Endometrial microvascular endothelial cells (primary cell): ENCODE data around the gene SPIB. TPM values are rescaled to one million over a fixed set of nuclear protein-coding genes. Genes with fewer than 3 reads are reported as not detected.

ENCODE experiments used
- in situ Hi-C: cut with HindIII; loops from 2 replicates; pipeline ENCODE4 v1.10.0; 2017; ENCODE audit warnings: low sequenced_read_pairs, low pct_unique_long_range_greater_than_20kb; ENCODE audit errors: inconsistent ontology term
- total RNA-seq: library from RNA; depleted of rRNA; stranded (reverse); fragments of >200 nt; gene quantifications from one replicate; pipeline ENCODE4 v1.2.3, GENCODE V29; 2015; ENCODE audit errors: inconsistent ontology term

The SPIB gene
- total RNA-seq, 1 donor from 2014 or later: not detected

GRCh38 chr19:50416034-50416977 lies 2.4 kb upstream of the SPIB start:
- in situ Hi-C loops: no loop called here

- in situ Hi-C loops: no loop called here
Observed at GRCh38 chr19:50417111-50418081, 1.3 kb upstream of the SPIB start.

GRCh38 chr19:50419022-50419579 lies 363 bp downstream of the SPIB start:
- in situ Hi-C loops: no loop called here

GRCh38 chr19:50419580-50420035 lies 870 bp downstream of the SPIB start:
- in situ Hi-C loops: no loop called here

- in situ Hi-C loops: no loop called here
Observed at GRCh38 chr19:50420127-50420526, 1.4 kb downstream of the SPIB start.

GRCh38 chr19:50420808-50421207 lies 2.1 kb downstream of the SPIB start:
- in situ Hi-C loops: no loop called here

- in situ Hi-C loops: no loop called here
Observed at GRCh38 chr19:50422397-50423278, 3.9 kb downstream of the SPIB start.

- in situ Hi-C loops: no loop called here
Observed at GRCh38 chr19:50423279-50424113, 4.8 kb downstream of the SPIB start.

- in situ Hi-C loops: no loop called here
Observed at GRCh38 chr19:50425581-50425980, 6.8 kb downstream of the SPIB start.

GRCh38 chr19:50427318-50427925 lies 8.7 kb downstream of the SPIB start:
- in situ Hi-C loops: no loop called here

GRCh38 chr19:50427997-50428425 lies 9.3 kb downstream of the SPIB start:
- in situ Hi-C loops: no loop called here

GRCh38 chr19:50428772-50429463 lies 10.2 kb downstream of the SPIB start:
- in situ Hi-C loops: no loop called here

GRCh38 chr19:50430888-50431342 lies 12.2 kb downstream of the SPIB start:
- in situ Hi-C loops: no loop called here

GRCh38 chr19:50431343-50432220 lies 12.8 kb downstream of the SPIB start:
- in situ Hi-C loops: no loop called here

GRCh38 chr19:50432221-50433028 lies 13.7 kb downstream of the SPIB start, which contains the start of gene MYBPC2:
MYBPC2 (plus strand) TSS chr19:50432892; CDS start chr19:50432954, 62 bp downstream.
- in situ Hi-C loops: no loop called here
